Astrocyte of the cerebellum (primary cell): Measurements from ENCODE around the gene OSBPL7.

ENCODE experiments used
- DNase-seq: peaks from one replicate; pipeline ENCODE4 v3.0.0-alpha.2; 2011; ENCODE audit warnings: low read depth
- H3K4me3 ChIP-seq: 2 replicates; pipeline ENCODE4 v1.5.1; 2011; ENCODE audit warnings: mild to moderate bottlenecking, low read depth, low read length, moderate library complexity
- in situ Hi-C: cut with HindIII; loops from 2 replicates; pipeline ENCODE4 v1.10.0; 2017; ENCODE audit warnings: low sequenced_read_pairs
- TF ChIP-seq, protein P1 (sequence below): IDR thresholded peaks from 2 replicates; pipeline ENCODE4 v1.5.1; 2012; ENCODE audit warnings: low read length, low read depth, moderate library complexity, mild to moderate bottlenecking; ENCODE audit errors: missing control alignments

The OSBPL7 gene

DNA sequence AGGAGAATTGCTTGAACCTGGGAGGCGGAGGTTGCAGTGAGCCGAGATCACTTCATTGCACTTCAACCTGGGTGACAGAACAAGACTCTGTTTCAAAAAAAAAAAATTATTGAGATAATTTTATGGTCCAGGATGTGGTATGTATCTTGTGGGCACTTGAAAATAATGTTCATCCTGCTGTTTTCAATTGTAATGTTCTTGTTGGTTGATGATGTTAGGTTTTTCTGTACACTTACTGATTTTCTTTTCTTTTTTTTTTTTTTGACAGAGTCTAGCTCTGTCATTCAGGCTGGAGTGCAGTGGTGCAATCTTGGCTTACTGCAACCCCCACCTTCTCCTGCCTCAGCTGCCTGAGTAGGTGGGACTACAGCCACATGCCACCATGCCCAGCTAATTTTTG, 58.9 kb downstream of the OSBPL7 start:
- in situ Hi-C loops = no loop called here
- no peak for DNase-seq
- H3K4me3 ChIP-seq = no peak overlapping the region
- TF ChIP-seq, protein P1, sequence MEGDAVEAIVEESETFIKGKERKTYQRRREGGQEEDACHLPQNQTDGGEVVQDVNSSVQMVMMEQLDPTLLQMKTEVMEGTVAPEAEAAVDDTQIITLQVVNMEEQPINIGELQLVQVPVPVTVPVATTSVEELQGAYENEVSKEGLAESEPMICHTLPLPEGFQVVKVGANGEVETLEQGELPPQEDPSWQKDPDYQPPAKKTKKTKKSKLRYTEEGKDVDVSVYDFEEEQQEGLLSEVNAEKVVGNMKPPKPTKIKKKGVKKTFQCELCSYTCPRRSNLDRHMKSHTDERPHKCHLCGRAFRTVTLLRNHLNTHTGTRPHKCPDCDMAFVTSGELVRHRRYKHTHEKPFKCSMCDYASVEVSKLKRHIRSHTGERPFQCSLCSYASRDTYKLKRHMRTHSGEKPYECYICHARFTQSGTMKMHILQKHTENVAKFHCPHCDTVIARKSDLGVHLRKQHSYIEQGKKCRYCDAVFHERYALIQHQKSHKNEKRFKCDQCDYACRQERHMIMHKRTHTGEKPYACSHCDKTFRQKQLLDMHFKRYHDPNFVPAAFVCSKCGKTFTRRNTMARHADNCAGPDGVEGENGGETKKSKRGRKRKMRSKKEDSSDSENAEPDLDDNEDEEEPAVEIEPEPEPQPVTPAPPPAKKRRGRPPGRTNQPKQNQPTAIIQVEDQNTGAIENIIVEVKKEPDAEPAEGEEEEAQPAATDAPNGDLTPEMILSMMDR = no peak

DNA sequence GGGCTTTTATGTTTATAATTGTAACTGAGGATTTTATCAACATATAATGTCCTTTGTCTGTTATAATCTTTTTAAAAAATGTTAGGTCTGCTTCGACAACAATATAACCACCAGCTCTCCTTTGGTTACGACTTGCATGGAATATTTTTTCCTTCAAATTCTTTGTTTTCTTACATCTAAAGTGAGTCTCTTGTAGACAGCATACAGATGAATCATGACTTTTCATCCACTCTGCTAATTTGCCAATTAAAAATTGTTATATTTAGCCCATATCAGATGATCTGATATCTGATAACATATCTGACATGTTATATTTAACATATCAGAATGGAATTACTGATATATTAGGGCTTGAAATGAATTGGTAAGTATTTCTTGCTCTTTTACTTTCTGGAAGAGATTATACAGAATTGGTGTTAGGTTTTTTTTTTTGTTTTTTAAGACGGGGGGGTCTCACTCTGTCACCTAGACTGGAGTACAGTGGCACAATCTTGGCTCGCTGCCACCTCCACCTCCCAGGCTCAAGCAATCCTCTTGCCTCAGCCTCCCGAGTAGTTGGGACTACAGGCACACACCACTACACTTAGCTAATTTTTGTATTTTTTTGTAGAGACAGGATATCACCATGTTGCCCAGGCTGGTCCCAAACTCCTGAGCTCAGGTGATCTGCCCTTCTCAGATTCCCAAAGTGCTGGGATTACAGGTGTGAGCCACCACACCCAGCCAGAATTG, 61.0 kb downstream of the OSBPL7 start:
- DNase-seq = no peak
- TF ChIP-seq, protein P1 = no peak
- no peak overlapping the region for H3K4me3 ChIP-seq
- in situ Hi-C loops = no loop called here

DNA sequence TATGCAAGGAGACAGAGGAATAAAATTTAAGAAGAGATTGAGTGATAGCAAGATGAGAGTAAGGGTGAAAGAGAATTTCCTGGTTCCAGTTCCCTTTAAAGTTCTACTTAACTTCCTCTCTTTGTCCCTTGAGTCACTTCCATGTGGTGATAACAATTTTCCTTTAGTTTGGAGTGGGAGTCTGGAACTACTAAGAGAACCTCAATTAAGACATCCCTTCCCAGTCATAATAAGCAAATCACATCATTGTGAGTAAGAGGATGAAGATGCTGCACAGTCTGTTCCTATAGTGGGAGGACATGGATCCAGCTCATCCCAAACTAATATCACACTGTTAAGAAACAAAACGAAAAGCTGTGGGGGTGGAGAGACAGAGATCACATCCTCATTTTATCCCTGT, 64.2 kb downstream of the OSBPL7 start:
- in situ Hi-C loops = no loop called here
- TF ChIP-seq, protein P1 = no peak
- H3K4me3 ChIP-seq = no peak overlapping the region
- DNase-seq = no peak
